Aorta (tissue), 5 donors: ENCODE results near the gene TNFAIP3. TPM values are rescaled to one million over a fixed set of nuclear protein-coding genes. Genes with fewer than 3 reads are reported as not detected.

ENCODE experiments used
- ATAC-seq: fragments of 200-7000 bp; cut with Tn5 transposase; one replicate; pipeline ENCODE4 v1.9.1; 2022; ENCODE audit warnings: moderate library complexity; ENCODE audit not compliant: low FRiP score
- DNase-seq, 2 donors: peaks; one replicate each; pipeline ENCODE4 v3.0.0-alpha.2; 2020
- H3K27ac ChIP-seq, 2 donors: one replicate each; pipeline ENCODE4 v1.5.1; 2013; ENCODE audit warnings: low read length in 2 of 2, mild to moderate bottlenecking in 2 of 2, moderate library complexity in 2 of 2, control low read depth in 1 of 2, inconsistent platforms in 1 of 2, low read depth in 1 of 2
- H3K27me3 ChIP-seq, 2 donors: one replicate each; pipeline ENCODE4 v1.6.1; 2013; ENCODE audit warnings: control low read depth in 1 of 2, low read length in 1 of 2, mild to moderate bottlenecking in 1 of 2, moderate library complexity in 1 of 2; ENCODE audit not compliant: insufficient read depth in 2 of 2, control insufficient read depth in 1 of 2
- H3K36me3 ChIP-seq, 2 donors: one replicate each; pipeline ENCODE4 v1.6.1; 2013; ENCODE audit warnings: control low read depth in 1 of 2, low read length in 1 of 2, mild to moderate bottlenecking in 1 of 2; ENCODE audit not compliant: insufficient read depth in 2 of 2, control insufficient read depth in 1 of 2
- H3K4me1 ChIP-seq, 2 donors: one replicate each; pipeline ENCODE4 v1.6.1; 2013; ENCODE audit warnings: low read length in 2 of 2, control low read depth in 1 of 2, mild to moderate bottlenecking in 1 of 2, moderate library complexity in 1 of 2; ENCODE audit not compliant: insufficient read depth in 2 of 2, control insufficient read depth in 1 of 2
- H3K4me3 ChIP-seq, 2 donors: one replicate each; pipeline ENCODE4 v1.5.1; 2013; ENCODE audit warnings: low read length in 2 of 2, control low read depth in 1 of 2, mild to moderate bottlenecking in 1 of 2
- H3K9me3 ChIP-seq: one replicate; pipeline ENCODE4 v1.6.1; 2013; ENCODE audit warnings: mild to moderate bottlenecking, low read length; ENCODE audit not compliant: control insufficient read depth
- WGBS, 2 donors: extraction: QIAGEN DNeasy Blood & Tissue Kit; methylation state at CpG; one replicate each; pipeline ENCODE4 v1.1.7; 2013; 5-methylcytosine and 5-hydroxymethylcytosine counted together
- intact Hi-C, 2 donors: fragments of 100-400 bp; cut with DNase I; formaldehyde crosslinking; loops; one replicate each; pipeline versions ENCODE4 v1.14.2 to v1.15.0; 2022
- polyA plus RNA-seq, 2 donors: library from polyadenylated mRNA; stranded (reverse); fragments of 200-250 nt; gene quantifications; one replicate each; pipeline ENCODE4 v1.2.3, GENCODE V29; 2013
- total RNA-seq, 2 donors: library from RNA; stranded (reverse); fragmentation: NEBNext Ultra II Directional; extraction: Animal tissue kit (Norgen Biotek cat#: 25700); gene quantifications; one replicate each; pipeline ENCODE4 v1.2.1, GENCODE V29; 2021
- donor health status: healthy with polysubstance abuse.
- donor health status: Bipolar disorder and iron deficiency.
- donor health status: DM: no; HTN: no; CAD: no.
- donor health status: DM: no; HTN: no; CAD: no.
- donor health status: DM: yes; HTN: yes; CAD: no.

Gene TNFAIP3
- total and polyA plus RNA-seq, 4 donors: 4.9 to 40.2 (median 13.8) TPM

GRCh38 chr6:137847748-137848147, 19.3 kb upstream of the TNFAIP3 start:
- no peak overlapping the region for H3K4me3 ChIP-seq
- no peaks in the 10 kb centered on the region for H3K27me3 ChIP-seq
- 93 to 97% methylated on average over 5 of the region's 5 CpGs for WGBS, 2 donors
- no peak for ATAC-seq
- H3K4me1 ChIP-seq: no peaks in the 10 kb centered on the region
- H3K36me3 ChIP-seq: no peaks in the 10 kb centered on the region
- intact Hi-C loops: no loop called here
- no peaks in the 10 kb centered on the region for H3K9me3 ChIP-seq
- H3K27ac ChIP-seq: no peak overlapping the region
- DNase-seq: no peak

GRCh38 chr6:137848672-137849071, 18.4 kb upstream of the TNFAIP3 start:
- no peaks in the 10 kb centered on the region for H3K9me3 ChIP-seq
- ATAC-seq (no peak), DNase-seq (no peak)
- no peaks in the 10 kb centered on the region for H3K36me3 ChIP-seq
- H3K27me3 ChIP-seq: no peaks in the 10 kb centered on the region
- H3K27ac ChIP-seq: no peak overlapping the region
- no peaks in the 10 kb centered on the region for H3K4me1 ChIP-seq
- intact Hi-C loops: no loop called here
- no peak overlapping the region for H3K4me3 ChIP-seq
- 9 to 17% methylated on average over 3 of the region's 3 CpGs for WGBS, 2 donors

GRCh38 chr6:137849181-137849980, 17.7 kb upstream of the TNFAIP3 start:
- H3K4me1 ChIP-seq: no peaks in the 10 kb centered on the region
- peak overlapping the region in 1 of 2 donors; percentile 8 for H3K4me3 ChIP-seq
- no peak overlapping the region for H3K27ac ChIP-seq
- DNase-seq: no peak
- H3K9me3 ChIP-seq: no peaks in the 10 kb centered on the region
- H3K36me3 ChIP-seq: no peaks in the 10 kb centered on the region
- 28 to 34% methylated on average over 4 of the region's 4 CpGs for WGBS, 2 donors
- no peaks in the 10 kb centered on the region for H3K27me3 ChIP-seq
- ATAC-seq: no peak
- intact Hi-C loops: no loop called here

- ATAC-seq (no peak), DNase-seq (no peak)
- Histone ChIP-seq H3K36me3 (no peaks in the 10 kb centered on the region), H3K4me1 (no peaks in the 10 kb centered on the region), H3K9me3 (no peaks in the 10 kb centered on the region), H3K4me3 (no peak overlapping the region), H3K27ac (no peak overlapping the region), H3K27me3 (no peaks in the 10 kb centered on the region)
- WGBS, 2 donors: 44 to 53% methylated on average over 5 of the region's 5 CpGs
- intact Hi-C loops: no loop called here
Observed at GRCh38 chr6:137849981-137850714, 16.9 kb upstream of the TNFAIP3 start.

- H3K36me3 ChIP-seq: no peaks in the 10 kb centered on the region
- DNase-seq (no peak), ATAC-seq (no peak)
- intact Hi-C loops: no loop called here
- WGBS, 2 donors: 89 to 93% methylated on average over 4 of the region's 4 CpGs
- no peaks in the 10 kb centered on the region for H3K9me3 ChIP-seq
- no peaks in the 10 kb centered on the region for H3K4me1 ChIP-seq
- no peak overlapping the region for H3K27ac ChIP-seq
- H3K4me3 ChIP-seq: no peak overlapping the region
- no peaks in the 10 kb centered on the region for H3K27me3 ChIP-seq
Observed at GRCh38 chr6:137850816-137851602, 16.1 kb upstream of the TNFAIP3 start.

- Histone ChIP-seq H3K27ac (no peak overlapping the region), H3K27me3 (no peaks in the 10 kb centered on the region), H3K4me1 (no peaks in the 10 kb centered on the region), H3K4me3 (no peak overlapping the region), H3K9me3 (no peaks in the 10 kb centered on the region), H3K36me3 (no peaks in the 10 kb centered on the region)
- 85 to 93% methylated on average over 3 of the region's 3 CpGs for WGBS, 2 donors
- intact Hi-C loops: no loop called here
- DNase-seq: no peak
- ATAC-seq: no peak
Observed at GRCh38 chr6:137851669-137852068, 15.4 kb upstream of the TNFAIP3 start.

GRCh38 chr6:137852346-137852745, 14.7 kb upstream of the TNFAIP3 start:
- H3K36me3 ChIP-seq: no peaks in the 10 kb centered on the region
- 60 to 73% methylated on average over 3 of the region's 3 CpGs for WGBS, 2 donors
- intact Hi-C loops: no loop called here

GRCh38 chr6:137852811-137853210, 14.2 kb upstream of the TNFAIP3 start:
- Histone ChIP-seq H3K4me1 (no peaks in the 10 kb centered on the region), H3K4me3 (no peak overlapping the region), H3K27me3 (no peaks in the 10 kb centered on the region), H3K36me3 (no peaks in the 10 kb centered on the region), H3K9me3 (no peaks in the 10 kb centered on the region), H3K27ac (no peak overlapping the region)
- ATAC-seq (no peak), DNase-seq (no peak)
- 99 to 100% methylated on average over 1 of the region's 1 CpG for WGBS, 2 donors
- intact Hi-C loops: no loop called here

More at GRCh38 chr6:137852346-137852745, 14.7 kb upstream of the TNFAIP3 start:
- DNase-seq (no peak), ATAC-seq (no peak)
- H3K9me3 ChIP-seq: no peaks in the 10 kb centered on the region
- H3K27ac ChIP-seq: no peak overlapping the region
- no peaks in the 10 kb centered on the region for H3K27me3 ChIP-seq
- no peaks in the 10 kb centered on the region for H3K4me1 ChIP-seq
- no peak overlapping the region for H3K4me3 ChIP-seq
